Neural cell (in vitro differentiated cells): ENCODE data around the gene SLC26A11. TPM values are rescaled to one million over a fixed set of nuclear protein-coding genes. Genes with fewer than 3 reads are reported as not detected.
A peak's percentile ranks its signal among the peaks of the same experiment; 100 is the strongest.

Experiments
- H2AFZ ChIP-seq: fragments of 200-600, 300-800 bp; sonication (generic), shearing (Covaris generic); 2 replicates; pipeline ENCODE4 v1.6.0; 2014; ENCODE audit warnings: low read depth, mild to moderate bottlenecking, antibody characterized with exemption, low read length, moderate library complexity
- H3F3A ChIP-seq: fragments of 200-600 bp; shearing (Covaris generic); 2 replicates; pipeline ENCODE4 v1.6.1; 2016; ENCODE audit warnings: mild to moderate bottlenecking, moderate library complexity, mixed read lengths, antibody characterized with exemption, low read length; ENCODE audit not compliant: insufficient read depth, poor library complexity, severe bottlenecking
- H3K27ac ChIP-seq: fragments of 200-600, 300-800 bp; sonication (generic), shearing (Covaris generic); 2 replicates; pipeline ENCODE4 v1.5.1; 2014; ENCODE audit warnings: mild to moderate bottlenecking, low read length, moderate library complexity
- H3K27me3 ChIP-seq: fragments of 300-800, 200-600 bp; sonication (generic), shearing (Covaris generic); 2 replicates; pipeline ENCODE4 v1.6.0; 2014; ENCODE audit warnings: mild to moderate bottlenecking, low read depth, low read length, moderate library complexity; ENCODE audit not compliant: insufficient read depth
- H3K36me3 ChIP-seq: fragments of 300-800, 200-600 bp; sonication (generic), shearing (Covaris generic); 2 replicates; pipeline ENCODE4 v1.5.1; 2014; ENCODE audit warnings: mild to moderate bottlenecking, antibody characterized with exemption, low read length, moderate library complexity; ENCODE audit not compliant: insufficient read depth
- H3K4me2 ChIP-seq: fragments of 300-800, 200-600 bp; sonication (generic), shearing (Covaris generic); 2 replicates; pipeline ENCODE4 v1.6.0; 2014; ENCODE audit warnings: mild to moderate bottlenecking, low read length
- H3K4me3 ChIP-seq: fragments of 300-800, 200-600 bp; sonication (generic), shearing (Covaris generic); 2 replicates; pipeline ENCODE4 v1.5.1; 2014; ENCODE audit warnings: mild to moderate bottlenecking, low read length, moderate library complexity
- H3K79me2 ChIP-seq: fragments of 200-600 bp; shearing (Covaris generic); replicated peaks from 2 replicates; pipeline ENCODE4 v1.6.0; 2014; ENCODE audit warnings: mild to moderate bottlenecking, low read length, moderate library complexity; ENCODE audit not compliant: insufficient read depth
- H3K9ac ChIP-seq: fragments of 300-800, 200-600 bp; sonication (generic), shearing (Covaris generic); 2 replicates; pipeline ENCODE4 v1.6.1; 2016; ENCODE audit warnings: mild to moderate bottlenecking, low read length, mixed read lengths
- H3K9me2 ChIP-seq: fragments of 200-600 bp; shearing (Covaris generic); 2 replicates; pipeline ENCODE4 v1.6.1; 2016; ENCODE audit warnings: mild to moderate bottlenecking, low read length, mixed read lengths; ENCODE audit not compliant: insufficient read depth
- H3K9me3 ChIP-seq: fragments of 200-600, 300-800 bp; sonication (generic), shearing (Covaris generic); 2 replicates; pipeline ENCODE4 v1.6.1; 2016; ENCODE audit warnings: mild to moderate bottlenecking, mixed run types, low read length, moderate library complexity, mixed read lengths
- H4K20me1 ChIP-seq: fragments of 200-600 bp; shearing (Covaris generic); 2 replicates; pipeline ENCODE4 v1.6.1; 2016; ENCODE audit warnings: mild to moderate bottlenecking, mixed run types; ENCODE audit not compliant: insufficient read depth
- CTCF ChIP-seq: fragments of 450-650 bp; IDR thresholded peaks from 2 replicates; pipeline ENCODE4 v1.5.1; 2014; ENCODE audit warnings: antibody characterized with exemption, mild to moderate bottlenecking, moderate library complexity; ENCODE audit not compliant: poor library complexity, severe bottlenecking
- EP300 ChIP-seq: fragments of 450-650 bp; conservative IDR thresholded peaks from 2 replicates; pipeline ENCODE4 v1.6.1; 2014; ENCODE audit warnings: antibody characterized with exemption, mild to moderate bottlenecking, moderate library complexity; ENCODE audit not compliant: poor library complexity, severe bottlenecking
- EZH2 ChIP-seq: fragments of 200-600, 300-800 bp; shearing (Covaris generic), sonication (generic); IDR thresholded peaks from 2 replicates; pipeline ENCODE4 v1.6.1; 2014; ENCODE audit warnings: antibody characterized with exemption, low read length, borderline replicate concordance, mild to moderate bottlenecking; ENCODE audit not compliant: insufficient read depth, poor library complexity, severe bottlenecking
- MXI1 ChIP-seq: fragments of 450-650 bp; conservative IDR thresholded peaks from 2 replicates; pipeline ENCODE4 v1.6.1; 2014; ENCODE audit warnings: antibody characterized with exemption, mild to moderate bottlenecking; ENCODE audit not compliant: poor library complexity, severe bottlenecking
- POLR2AphosphoS5 ChIP-seq: IDR thresholded peaks from 2 replicates; pipeline ENCODE4 v1.6.1; 2012
- RAD21 ChIP-seq: fragments of 450-650 bp; conservative IDR thresholded peaks from 2 replicates; pipeline ENCODE4 v1.6.1; 2014; ENCODE audit warnings: antibody characterized with exemption, mild to moderate bottlenecking, moderate library complexity
- REST ChIP-seq: IDR thresholded peaks from 2 replicates; pipeline ENCODE4 v1.6.1; 2012; ENCODE audit warnings: borderline replicate concordance
- SMC3 ChIP-seq: fragments of 450-650 bp; conservative IDR thresholded peaks from 2 replicates; pipeline ENCODE4 v1.6.1; 2014; ENCODE audit warnings: antibody characterized with exemption, mild to moderate bottlenecking, moderate library complexity; ENCODE audit not compliant: poor library complexity
- TAF1 ChIP-seq: IDR thresholded peaks from 2 replicates; pipeline ENCODE4 v1.6.1; 2012; ENCODE audit warnings: low read depth
- polyA plus RNA-seq: library from polyadenylated mRNA; depleted of rRNA; stranded (reverse); fragments of >200 nt; gene quantifications from 2 replicates; pipeline ENCODE4 v1.2.3, GENCODE V29; 2014

Gene SLC26A11
- polyA plus RNA-seq, 1 donor from 2014 or later = 18.6 TPM

GRCh38 chr17:80195141-80195540, 25.1 kb upstream of the SLC26A11 start:
- Histone ChIP-seq H3F3A (no peaks in the 10 kb centered on the region), H4K20me1 (no peaks in the 10 kb centered on the region), H3K9ac (no peak overlapping the region), H3K36me3 (no peaks in the 10 kb centered on the region), H3K27me3 (no peaks in the 10 kb centered on the region), H3K79me2 (no peaks in the 10 kb centered on the region), H3K9me3 (no peaks in the 10 kb centered on the region), H3K27ac (no peak overlapping the region), H3K4me3 (no peak overlapping the region), H3K9me2 (no peaks in the 10 kb centered on the region), H2AFZ (no peak overlapping the region), H3K4me2 (no peak overlapping the region)
- no peak for TF ChIP-seq MXI1
- TF ChIP-seq CTCF = no peak
- no peak for TF ChIP-seq RAD21
- TF ChIP-seq SMC3 = no peak
- TF ChIP-seq EP300 = no peak
- TF ChIP-seq TAF1 = no peak
- no peak for TF ChIP-seq EZH2
- TF ChIP-seq POLR2AphosphoS5 = no peak
- TF ChIP-seq REST = no peak

GRCh38 chr17:80195671-80196529, 24.3 kb upstream of the SLC26A11 start:
- Histone ChIP-seq H3K9me2 (no peaks in the 10 kb centered on the region), H3K4me3 (no peak overlapping the region), H2AFZ (no peak overlapping the region), H3K36me3 (no peaks in the 10 kb centered on the region), H4K20me1 (no peaks in the 10 kb centered on the region), H3K9ac (no peak overlapping the region), H3F3A (no peaks in the 10 kb centered on the region), H3K4me2 (no peak overlapping the region), H3K9me3 (no peaks in the 10 kb centered on the region), H3K79me2 (no peaks in the 10 kb centered on the region), H3K27me3 (no peaks in the 10 kb centered on the region), H3K27ac (no peak overlapping the region)
- TF ChIP-seq RAD21 = peak; percentile 40
- TF ChIP-seq SMC3 = peak; percentile 23
- TF ChIP-seq CTCF = peak; percentile 60
- no peak for TF ChIP-seq REST
